Measurements from ENCODE around the gene ENDOU. TPM values are rescaled to one million over a fixed set of nuclear protein-coding genes. Genes with fewer than 3 reads are reported as not detected.

Gene ENDOU
- total RNA-seq, 1 experiment from 2014 or later: not detected

DNA sequence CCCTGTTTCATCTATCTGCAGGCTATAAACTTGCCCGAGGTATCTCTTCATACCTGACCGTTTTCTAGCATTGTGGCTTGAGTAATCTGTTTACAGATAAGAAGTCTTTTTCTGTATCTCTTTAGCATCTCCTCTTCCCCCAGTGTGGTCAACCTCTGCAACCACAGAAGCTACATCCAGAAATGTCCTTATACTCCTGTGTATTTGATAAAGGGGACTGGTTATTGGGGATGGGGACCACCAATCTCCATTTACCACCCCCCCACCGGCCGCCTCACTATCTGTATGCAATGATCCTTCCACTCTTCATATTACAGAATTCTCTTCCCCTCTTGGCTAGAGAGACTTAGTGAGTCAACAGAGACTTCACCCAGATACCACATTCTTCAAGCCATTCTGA is 16.1 kb downstream of the ENDOU start:
- Histone ChIP-seq H3K4me1 (ENCODE audit: control insufficient read depth, insufficient read depth, low read length) (peaks cover 12% of the 10 kb centered on the region), H3K9me3 (ENCODE audit: control insufficient read depth, insufficient read depth, low read depth, low read length) (no peaks in the 10 kb centered on the region), H3K36me3 (ENCODE audit: control insufficient read depth, insufficient read depth, low read length) (no peaks in the 10 kb centered on the region; the same call in 1 of the 2 replicates), H3K27ac (ENCODE audit: low read length) (no peak overlapping the region), H3K27me3 (ENCODE audit: control insufficient read depth, insufficient read depth, low read length) (no peaks in the 10 kb centered on the region), H3K4me3 (ENCODE audit: low read depth in 2 of 2, low read length in 2 of 2) (no peak overlapping the region)
- DNase-seq (ENCODE audit: low read depth, low spot score) (no peak), ATAC-seq (no peak)
- CTCF ChIA-PET: no interaction called here
- intact Hi-C loops (cut with micrococcal nuclease; ENCODE audit: unreplicated experiment) (no loop called here), in situ Hi-C loops (cut with HindIII; ENCODE audit: low pct_unique_long_range_greater_than_20kb, low sequenced_read_pairs) (no loop called here)
- no peak for TF ChIP-seq POLR2AphosphoS5 (IDR thresholded peaks at IDR 0.05; ENCODE audit: low read depth, low read length)
- TF ChIP-seq SIN3A (IDR thresholded peaks at IDR 0.05; ENCODE audit: borderline replicate concordance, insufficient read depth, low read depth, low read length): no peak
- TF ChIP-seq TCF7L2 (IDR thresholded peaks at IDR 0.05; ENCODE audit: low read depth, low read length): no peak
- TF ChIP-seq, protein P1, sequence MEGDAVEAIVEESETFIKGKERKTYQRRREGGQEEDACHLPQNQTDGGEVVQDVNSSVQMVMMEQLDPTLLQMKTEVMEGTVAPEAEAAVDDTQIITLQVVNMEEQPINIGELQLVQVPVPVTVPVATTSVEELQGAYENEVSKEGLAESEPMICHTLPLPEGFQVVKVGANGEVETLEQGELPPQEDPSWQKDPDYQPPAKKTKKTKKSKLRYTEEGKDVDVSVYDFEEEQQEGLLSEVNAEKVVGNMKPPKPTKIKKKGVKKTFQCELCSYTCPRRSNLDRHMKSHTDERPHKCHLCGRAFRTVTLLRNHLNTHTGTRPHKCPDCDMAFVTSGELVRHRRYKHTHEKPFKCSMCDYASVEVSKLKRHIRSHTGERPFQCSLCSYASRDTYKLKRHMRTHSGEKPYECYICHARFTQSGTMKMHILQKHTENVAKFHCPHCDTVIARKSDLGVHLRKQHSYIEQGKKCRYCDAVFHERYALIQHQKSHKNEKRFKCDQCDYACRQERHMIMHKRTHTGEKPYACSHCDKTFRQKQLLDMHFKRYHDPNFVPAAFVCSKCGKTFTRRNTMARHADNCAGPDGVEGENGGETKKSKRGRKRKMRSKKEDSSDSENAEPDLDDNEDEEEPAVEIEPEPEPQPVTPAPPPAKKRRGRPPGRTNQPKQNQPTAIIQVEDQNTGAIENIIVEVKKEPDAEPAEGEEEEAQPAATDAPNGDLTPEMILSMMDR (IDR thresholded peaks at IDR 0.05): no peak
- TF ChIP-seq, protein P2, sequence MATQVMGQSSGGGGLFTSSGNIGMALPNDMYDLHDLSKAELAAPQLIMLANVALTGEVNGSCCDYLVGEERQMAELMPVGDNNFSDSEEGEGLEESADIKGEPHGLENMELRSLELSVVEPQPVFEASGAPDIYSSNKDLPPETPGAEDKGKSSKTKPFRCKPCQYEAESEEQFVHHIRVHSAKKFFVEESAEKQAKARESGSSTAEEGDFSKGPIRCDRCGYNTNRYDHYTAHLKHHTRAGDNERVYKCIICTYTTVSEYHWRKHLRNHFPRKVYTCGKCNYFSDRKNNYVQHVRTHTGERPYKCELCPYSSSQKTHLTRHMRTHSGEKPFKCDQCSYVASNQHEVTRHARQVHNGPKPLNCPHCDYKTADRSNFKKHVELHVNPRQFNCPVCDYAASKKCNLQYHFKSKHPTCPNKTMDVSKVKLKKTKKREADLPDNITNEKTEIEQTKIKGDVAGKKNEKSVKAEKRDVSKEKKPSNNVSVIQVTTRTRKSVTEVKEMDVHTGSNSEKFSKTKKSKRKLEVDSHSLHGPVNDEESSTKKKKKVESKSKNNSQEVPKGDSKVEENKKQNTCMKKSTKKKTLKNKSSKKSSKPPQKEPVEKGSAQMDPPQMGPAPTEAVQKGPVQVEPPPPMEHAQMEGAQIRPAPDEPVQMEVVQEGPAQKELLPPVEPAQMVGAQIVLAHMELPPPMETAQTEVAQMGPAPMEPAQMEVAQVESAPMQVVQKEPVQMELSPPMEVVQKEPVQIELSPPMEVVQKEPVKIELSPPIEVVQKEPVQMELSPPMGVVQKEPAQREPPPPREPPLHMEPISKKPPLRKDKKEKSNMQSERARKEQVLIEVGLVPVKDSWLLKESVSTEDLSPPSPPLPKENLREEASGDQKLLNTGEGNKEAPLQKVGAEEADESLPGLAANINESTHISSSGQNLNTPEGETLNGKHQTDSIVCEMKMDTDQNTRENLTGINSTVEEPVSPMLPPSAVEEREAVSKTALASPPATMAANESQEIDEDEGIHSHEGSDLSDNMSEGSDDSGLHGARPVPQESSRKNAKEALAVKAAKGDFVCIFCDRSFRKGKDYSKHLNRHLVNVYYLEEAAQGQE (IDR thresholded peaks at IDR 0.05; ENCODE audit: insufficient read depth in 1 of 2, low read depth in 2 of 2, low read length in 1 of 2): no peak
- BruUV-seq (replicated peaks): no TSS peak
- POLR2A ChIA-PET: no interaction called here

DNA sequence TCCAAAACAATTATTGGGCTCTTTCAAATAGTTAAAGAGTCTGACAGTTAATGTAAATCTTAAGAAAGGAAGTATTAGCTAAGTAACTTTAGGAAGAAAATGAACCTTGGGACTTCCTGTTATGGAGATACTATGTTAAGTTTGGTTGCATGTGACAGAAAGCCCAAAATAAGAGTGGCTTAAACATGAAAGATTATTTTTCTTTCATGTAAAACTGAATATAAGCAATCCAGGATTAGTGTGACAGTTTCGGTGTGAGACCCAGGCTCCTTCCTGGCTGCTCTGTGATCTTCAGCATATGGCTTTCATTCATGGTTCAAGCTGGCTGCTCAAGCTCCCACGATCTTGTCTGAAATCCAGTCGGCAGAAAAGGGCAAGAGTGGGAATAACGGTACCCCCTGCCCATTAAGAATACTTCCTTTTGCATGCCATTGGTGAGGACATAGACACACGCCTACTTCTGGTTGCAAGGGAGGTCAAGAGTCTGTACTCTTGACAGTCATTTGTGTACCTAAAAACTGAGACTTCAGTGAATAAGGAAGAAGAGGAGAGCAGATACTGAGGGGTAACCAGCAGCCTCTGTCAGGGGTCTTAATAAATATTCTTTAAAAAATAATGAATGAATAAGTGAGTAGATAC is 17.3 kb downstream of the ENDOU start:
- CTCF ChIA-PET: no interaction called here
- no peak for TF ChIP-seq SIN3A (IDR thresholded peaks at IDR 0.05; ENCODE audit: borderline replicate concordance, insufficient read depth, low read depth, low read length)
- TF ChIP-seq POLR2AphosphoS5 (IDR thresholded peaks at IDR 0.05; ENCODE audit: low read depth, low read length): no peak
- TF ChIP-seq, protein P1 (IDR thresholded peaks at IDR 0.05): no peak
- TF ChIP-seq, protein P2 (IDR thresholded peaks at IDR 0.05; ENCODE audit: insufficient read depth in 1 of 2, low read depth in 2 of 2, low read length in 1 of 2): no peak
- no peak for TF ChIP-seq TCF7L2 (IDR thresholded peaks at IDR 0.05; ENCODE audit: low read depth, low read length)

More for the DNA sequence above, 17.3 kb downstream of the ENDOU start:
- intact Hi-C loops (cut with micrococcal nuclease; ENCODE audit: unreplicated experiment): no loop called here
- no TSS peak for BruUV-seq (replicated peaks)
- no peak for ATAC-seq
- Histone ChIP-seq H3K9me3 (ENCODE audit: control insufficient read depth, insufficient read depth, low read depth, low read length) (no peaks in the 10 kb centered on the region), H3K27ac (ENCODE audit: low read length) (no peak overlapping the region), H3K4me3 (ENCODE audit: low read depth in 2 of 2, low read length in 2 of 2) (no peak overlapping the region), H3K36me3 (ENCODE audit: control insufficient read depth, insufficient read depth, low read length) (no peaks in the 10 kb centered on the region; the same call in 1 of the 2 replicates), H3K4me1 (ENCODE audit: control insufficient read depth, insufficient read depth, low read length) (peaks cover 16% of the 10 kb centered on the region), H3K27me3 (ENCODE audit: control insufficient read depth, insufficient read depth, low read length) (no peaks in the 10 kb centered on the region)
- POLR2A ChIA-PET: no interaction called here
- in situ Hi-C loops (cut with HindIII; ENCODE audit: low pct_unique_long_range_greater_than_20kb, low sequenced_read_pairs): no loop called here
- no peak for DNase-seq (ENCODE audit: low read depth, low spot score)
